NCI-H1048 (cell line): ENCODE data around the gene P2RY8.
"Not testable (repeated sequence)": the region's sequence is repeated elsewhere in the genome, so short reads cannot be mapped to it uniquely, and the experiment has no call there.

Source experiments
- DNase-seq: peaks from one replicate; lab custom pipeline; 2025; lab: John Stamatoyannopoulos, UW

The P2RY8 gene

GRCh38 chrX:1545776-1546408 lies 8.9 kb upstream of the P2RY8 start:
- DNase-seq, result no peak

DNA sequence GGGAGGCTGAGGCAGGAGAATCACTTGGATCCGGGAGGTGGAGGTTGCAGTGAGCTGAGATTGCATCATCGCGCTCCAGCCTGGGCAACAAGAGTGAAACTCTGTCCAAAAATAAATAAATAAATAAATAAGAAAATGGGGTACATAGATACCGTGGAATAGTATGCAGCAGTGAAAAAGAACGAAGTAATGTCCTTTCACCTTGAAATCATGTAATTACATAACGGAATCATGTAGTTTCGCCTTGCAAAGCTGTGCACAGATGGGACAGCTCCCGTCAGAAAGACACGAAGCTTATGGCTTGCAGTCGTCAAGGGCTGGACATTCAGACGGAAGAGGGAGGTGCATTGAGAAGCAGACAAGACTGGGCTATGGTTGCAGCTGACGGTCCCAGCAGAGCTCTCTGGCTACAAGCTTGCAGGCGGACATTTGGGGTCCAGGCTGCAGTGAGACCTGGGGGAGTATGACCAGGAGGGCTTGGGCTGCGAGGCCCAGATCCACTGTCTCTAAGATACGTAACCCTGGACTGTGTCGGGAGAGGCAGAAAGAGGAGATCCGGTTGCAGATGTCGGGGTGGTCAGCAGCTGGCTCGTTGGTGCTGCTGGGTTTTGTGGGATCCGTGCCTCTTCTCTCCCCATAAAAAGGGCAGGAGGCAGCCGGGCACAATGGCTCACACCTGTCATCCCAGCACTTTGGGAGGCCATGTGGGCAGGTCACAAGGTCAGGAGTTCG lies 6.2 kb upstream of the P2RY8 start:
- DNase-seq, result no peak

DNA sequence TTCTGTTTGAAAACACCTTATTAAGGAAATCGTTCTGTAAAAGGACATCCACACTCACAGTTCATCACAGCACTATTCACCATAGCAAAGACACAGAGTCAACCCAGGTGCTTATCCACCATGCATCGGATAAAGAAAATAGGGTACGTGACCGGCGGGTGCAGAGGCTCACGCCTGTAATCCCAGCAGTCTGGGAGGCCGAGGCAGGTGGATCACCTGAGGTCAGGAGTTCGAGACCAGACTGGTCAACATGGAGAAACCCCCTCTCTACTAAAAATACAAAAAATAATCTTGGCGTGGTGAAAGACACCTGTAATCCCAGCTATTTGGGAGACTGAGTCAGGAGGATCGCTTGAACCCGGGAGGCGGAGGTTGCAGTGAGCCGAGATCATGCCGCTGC lies 2.2 kb upstream of the P2RY8 start:
- DNase-seq, result not testable (repeated sequence)

GRCh38 chrX:1537716-1538090 lies 718 bp upstream of the P2RY8 start:
- not testable (repeated sequence) for DNase-seq

GRCh38 chrX:1536712-1537030 lies 314 bp downstream of the P2RY8 start:
- no peak for DNase-seq

DNA sequence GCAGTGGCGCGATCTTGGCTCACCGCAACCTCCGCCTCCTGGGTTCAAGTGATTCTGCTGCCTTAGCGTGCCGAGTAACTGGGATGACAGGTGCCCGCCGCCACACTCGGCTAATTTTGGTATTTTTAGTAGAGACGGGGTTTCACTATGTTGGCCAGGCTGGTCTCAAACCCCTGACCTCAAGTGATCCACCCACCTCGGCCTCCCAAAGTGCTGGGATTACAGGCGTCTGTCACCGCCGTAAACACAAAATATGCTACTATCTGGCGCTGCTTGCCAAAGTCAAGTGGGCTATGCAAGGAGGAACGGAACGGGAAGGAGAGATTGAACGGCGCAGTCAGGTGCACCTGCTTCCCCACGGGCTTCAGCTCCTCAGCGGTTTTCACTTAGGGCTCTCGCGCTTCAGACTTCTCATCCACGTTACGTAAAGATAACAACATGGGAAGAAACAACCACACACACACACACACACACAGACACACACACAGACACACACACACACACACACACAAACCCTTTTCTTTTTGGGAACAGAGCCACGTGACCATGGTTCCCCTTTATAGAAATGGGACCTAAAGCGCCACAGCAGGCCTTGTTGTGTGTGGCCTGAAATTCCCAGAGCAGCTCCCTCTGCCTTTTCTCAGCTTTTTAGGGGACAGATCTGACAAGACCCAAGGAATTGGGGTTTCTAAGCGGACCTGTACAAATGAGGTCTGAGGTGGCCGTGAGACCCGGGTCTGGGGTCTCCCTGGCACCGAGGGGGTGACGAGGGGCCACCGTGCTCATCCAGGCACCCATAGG lies 1.5 kb downstream of the P2RY8 start:
- no peak for DNase-seq

- DNase-seq, result no peak
These were observed 2.5 kb downstream of the P2RY8 start for GRCh38 chrX:1534301-1535168.

GRCh38 chrX:1533058-1533457 lies 3.9 kb downstream of the P2RY8 start:
- DNase-seq, result no peak

- DNase-seq, result no peak
These were observed 5.7 kb downstream of the P2RY8 start for GRCh38 chrX:1531096-1531890.

DNA sequence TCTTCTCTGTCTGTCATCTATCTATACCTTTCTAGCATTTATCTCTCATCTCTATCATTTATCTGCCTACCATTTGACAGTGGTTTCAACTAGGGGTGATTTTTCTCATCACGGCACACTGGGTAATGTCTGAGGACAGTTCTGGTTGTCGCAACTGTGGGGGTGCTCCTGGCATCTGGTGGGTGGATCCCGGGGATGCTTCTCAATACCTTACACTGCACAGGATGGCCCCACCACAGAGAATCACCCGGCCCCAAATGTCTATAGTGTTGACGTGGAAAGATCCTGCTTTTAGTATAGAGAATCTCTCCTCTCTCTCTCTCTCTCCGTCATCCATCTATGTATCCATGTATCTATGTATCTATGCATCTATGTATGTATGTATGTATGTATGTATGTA lies 7.2 kb downstream of the P2RY8 start:
- no peak for DNase-seq

- no peak for DNase-seq
These were observed 7.7 kb downstream of the P2RY8 start for GRCh38 chrX:1529328-1529727.

DNA sequence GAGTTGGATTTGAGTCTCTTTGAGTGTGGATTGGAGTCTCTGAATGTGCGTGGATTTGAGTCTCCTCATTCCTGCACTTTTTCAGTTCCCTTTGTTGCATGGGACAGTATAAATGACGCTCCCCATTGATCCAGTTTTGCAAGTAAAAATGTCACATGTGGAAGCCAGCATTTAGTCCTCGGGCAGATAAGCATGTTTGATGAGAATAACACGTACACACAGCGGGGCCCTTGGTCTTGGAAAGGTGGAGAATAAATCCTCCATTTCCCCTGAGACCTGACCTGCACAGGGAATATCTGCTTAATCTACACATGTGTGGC lies 8.1 kb downstream of the P2RY8 start:
- no peak for DNase-seq

DNA sequence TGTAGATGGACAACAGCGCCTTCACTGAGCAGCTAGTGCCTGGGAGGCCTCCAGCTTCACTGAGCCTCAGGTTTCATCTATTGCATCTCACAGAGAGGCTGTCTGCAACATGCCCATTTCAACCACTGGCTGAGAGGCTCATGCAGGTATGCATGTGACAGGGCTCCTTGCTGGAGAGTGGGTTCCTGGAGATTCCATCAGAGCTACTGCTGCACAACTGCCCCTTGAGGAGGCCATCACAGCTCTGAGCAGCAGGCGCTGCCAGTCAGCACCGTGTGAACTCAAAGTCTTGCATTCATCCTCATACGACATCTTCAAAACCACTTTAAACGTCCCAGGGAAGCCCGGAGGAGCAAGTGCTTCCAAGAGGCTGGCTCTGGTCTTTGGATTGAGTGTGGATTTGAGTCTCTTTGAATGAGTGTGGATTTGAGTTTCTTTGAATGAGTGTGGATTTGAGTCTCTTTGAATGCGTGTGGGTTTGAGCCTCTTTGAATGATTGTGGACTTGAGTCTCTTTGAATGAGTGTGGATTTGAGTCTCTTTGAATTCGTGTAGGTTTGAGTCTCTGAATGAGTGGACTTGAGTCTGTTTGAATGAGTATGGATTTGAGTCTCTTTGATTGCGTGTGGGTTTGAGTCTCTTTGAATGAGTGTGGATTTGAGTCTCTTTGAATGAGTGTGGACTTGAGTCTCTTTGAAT lies 8.7 kb downstream of the P2RY8 start:
- no peak for DNase-seq

DNA sequence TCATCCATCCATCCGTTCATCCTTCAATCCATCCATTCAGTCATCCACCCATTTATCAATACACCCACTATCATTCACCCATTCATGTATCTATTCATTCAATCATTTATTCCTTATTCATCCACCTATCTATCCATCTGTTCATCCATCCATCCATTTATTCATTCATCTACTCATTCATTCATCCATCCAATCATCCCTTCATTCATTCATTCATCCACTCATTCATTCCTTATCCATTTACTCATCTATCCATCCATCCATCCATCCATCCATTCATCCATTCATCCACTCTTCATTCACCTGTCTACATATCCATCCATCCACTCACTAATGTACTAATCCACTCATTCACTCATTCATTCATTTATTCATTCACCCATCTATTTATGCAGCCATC lies 9.5 kb downstream of the P2RY8 start:
- DNase-seq, result no peak

- no peak for DNase-seq
These were observed 10.4 kb downstream of the P2RY8 start for GRCh38 chrX:1526565-1526964.

DNA sequence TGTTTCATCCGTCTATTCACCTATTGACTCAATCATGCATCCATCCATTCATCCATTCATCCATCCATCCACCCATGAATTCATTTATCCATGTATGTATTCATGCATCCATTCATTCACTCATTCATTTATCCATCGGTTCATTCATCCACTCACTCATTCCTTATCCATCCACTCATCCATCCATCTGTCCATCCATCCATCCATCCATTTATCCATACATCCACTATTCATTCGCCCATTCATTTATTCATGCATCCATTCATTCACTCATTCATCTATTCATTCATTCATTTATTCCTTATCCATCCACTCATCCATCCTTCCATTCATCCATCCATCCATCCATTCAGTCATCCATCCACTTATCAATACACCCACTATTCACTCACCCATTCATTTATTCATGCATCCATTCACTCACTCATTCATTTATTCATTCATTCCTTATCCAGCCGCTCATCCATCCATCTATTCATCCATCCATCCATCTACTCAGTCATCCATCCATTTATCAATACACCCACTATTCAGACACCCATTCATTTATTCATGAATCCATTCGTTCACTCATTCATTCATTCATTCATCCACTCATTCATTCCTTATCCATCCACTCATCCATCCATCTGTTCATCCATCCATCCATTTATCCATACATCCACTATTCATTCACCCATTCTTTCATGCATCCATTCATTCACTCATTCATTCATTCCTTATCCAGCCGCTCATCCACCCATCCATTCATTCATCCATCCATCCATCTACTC lies 11.2 kb downstream of the P2RY8 start:
- no peak for DNase-seq

GRCh38 chrX:1524874-1525582 lies 12.0 kb downstream of the P2RY8 start:
- DNase-seq, result no peak

GRCh38 chrX:1522905-1523304 lies 14.1 kb downstream of the P2RY8 start:
- DNase-seq, result not testable (repeated sequence)

DNA sequence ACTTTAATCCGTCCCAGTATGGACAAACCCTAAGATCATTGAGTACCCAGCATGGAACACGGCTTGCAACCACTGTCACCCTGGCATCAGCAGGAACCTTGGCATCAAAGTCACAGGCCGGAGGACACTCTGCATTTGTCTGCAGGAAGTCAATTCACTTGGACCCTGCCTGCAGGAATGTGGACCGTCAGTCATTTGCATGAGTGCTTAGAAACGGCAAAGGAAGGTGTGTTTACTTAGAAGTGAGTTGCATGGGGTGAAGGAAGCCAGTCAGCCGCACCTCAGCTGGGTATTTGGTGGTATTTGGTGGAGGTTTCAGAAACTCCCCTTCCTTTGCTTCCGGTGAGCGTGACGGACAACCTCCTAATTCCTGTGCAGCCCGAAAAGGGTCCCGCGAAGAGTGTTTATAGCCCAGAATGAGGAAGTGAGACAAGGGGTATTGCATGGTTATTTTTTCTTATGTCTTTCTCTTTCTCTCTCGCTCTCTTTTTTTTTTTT lies 15.5 kb downstream of the P2RY8 start:
- DNase-seq, result no peak
